WI38 (cell line): ENCODE measurements around the gene SRSF12.

ENCODE experiments used
- H3K4me3 ChIP-seq: 2 replicates; pipeline ENCODE4 v1.5.1; 2011; ENCODE audit warnings: low read depth, mild to moderate bottlenecking, control low read depth, low read length
- CTCF ChIP-seq: IDR thresholded peaks from 2 replicates; pipeline ENCODE4 v1.5.1; 2012; ENCODE audit warnings: low read depth, mild to moderate bottlenecking, control low read depth, low read length

SRSF12 gene

GRCh38 chr6:89058627-89059026 lies 59.2 kb downstream of the SRSF12 start:
- H3K4me3 ChIP-seq = no peak overlapping the region
- TF ChIP-seq CTCF = no peak

GRCh38 chr6:89057759-89058158 lies 60.1 kb downstream of the SRSF12 start:
- no peak overlapping the region for H3K4me3 ChIP-seq
- no peak for TF ChIP-seq CTCF

GRCh38 chr6:89054208-89054607 lies 63.7 kb downstream of the SRSF12 start:
- H3K4me3 ChIP-seq = no peak overlapping the region
- no peak for TF ChIP-seq CTCF

GRCh38 chr6:89051676-89052075 lies 66.2 kb downstream of the SRSF12 start:
- no peak for TF ChIP-seq CTCF
- no peak overlapping the region for H3K4me3 ChIP-seq

GRCh38 chr6:89050697-89051096 lies 67.2 kb downstream of the SRSF12 start:
- H3K4me3 ChIP-seq = no peak overlapping the region
- no peak for TF ChIP-seq CTCF

GRCh38 chr6:89050155-89050554 lies 67.7 kb downstream of the SRSF12 start:
- H3K4me3 ChIP-seq = no peak overlapping the region
- TF ChIP-seq CTCF = no peak

DNA sequence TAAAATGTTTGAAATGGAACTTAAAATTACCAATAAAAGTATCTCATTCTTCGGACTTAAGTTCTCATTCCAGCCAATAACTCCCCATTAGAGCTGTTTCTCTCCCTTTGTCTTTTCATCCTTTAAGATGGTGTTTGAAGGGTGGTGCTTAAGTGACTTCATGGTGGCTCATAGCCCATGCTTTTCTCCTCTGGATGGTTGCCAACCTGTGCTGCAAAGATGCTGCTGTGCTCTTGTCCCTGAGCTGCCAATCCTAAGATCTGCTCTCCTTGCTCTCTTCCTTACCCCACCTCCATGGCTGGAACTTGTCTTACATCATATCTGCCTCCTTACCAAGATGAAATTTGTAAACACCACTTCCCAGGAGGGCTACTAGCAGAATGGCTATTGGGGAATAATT lies 68.9 kb downstream of the SRSF12 start:
- TF ChIP-seq CTCF = no peak
- no peak overlapping the region for H3K4me3 ChIP-seq
